Tibial nerve (tissue), 4 donors: Measurements from ENCODE around the gene MAML3. TPM values are rescaled to one million over a fixed set of nuclear protein-coding genes. Genes with fewer than 3 reads are reported as not detected.

Experiments
- DNase-seq, 2 donors: peaks; one replicate each; pipeline ENCODE4 v3.0.0-alpha.2; 2019; ENCODE audit warnings: low spot score in 2 of 2
- H3K27ac ChIP-seq, 4 donors: fragments of 200-600 bp; sonication (generic) in 3 of 4; one replicate each; pipeline ENCODE4 v1.5.1; 2017 to 2019; ENCODE audit warnings: mild to moderate bottlenecking in 1 of 4
- H3K27me3 ChIP-seq, 2 donors: fragments of 200-600 bp; sonication (generic) in 1 of 2; one replicate each; pipeline versions ENCODE4 v1.5.1 to v1.6.0; 2017 to 2019
- H3K36me3 ChIP-seq, 3 donors: fragments of 200-600 bp; sonication (generic); one replicate each; pipeline ENCODE4 v1.5.1; 2018 to 2019
- H3K4me1 ChIP-seq, 4 donors: fragments of 200-600 bp; sonication (generic) in 3 of 4; one replicate each; pipeline ENCODE4 v1.5.1; 2017 to 2019
- H3K4me3 ChIP-seq, 4 donors: fragments of 200-600 bp; sonication (generic) in 3 of 4; one replicate each; pipeline ENCODE4 v1.5.1; 2017 to 2019; ENCODE audit warnings: mild to moderate bottlenecking in 1 of 4, moderate library complexity in 1 of 4
- H3K9me3 ChIP-seq, 4 donors: fragments of 200-600 bp; sonication (generic) in 3 of 4; one replicate each; pipeline ENCODE4 v1.5.1; 2017 to 2019
- CTCF ChIP-seq, 5 experiments: fragments of 200-600 bp in 3 of 5; fragments of 450-650 bp in 2 of 5; sonication (generic) in 3 of 5; IDR thresholded peaks; one replicate each; pipeline ENCODE4 v1.5.1; 2016 to 2019; ENCODE audit warnings: antibody characterized with exemption in 5 of 5, mild to moderate bottlenecking in 3 of 5, moderate library complexity in 2 of 5
- EP300 ChIP-seq, 2 donors: sonication (generic); formaldehyde crosslinking; IDR thresholded peaks; one replicate each; pipeline ENCODE4 v1.6.1; 2017; ENCODE audit warnings: antibody characterized with exemption in 2 of 2, mild to moderate bottlenecking in 1 of 2
- POLR2A ChIP-seq, 2 donors: fragments of 450-650 bp; IDR thresholded peaks; one replicate each; pipeline ENCODE4 v1.6.1; 2017; ENCODE audit warnings: antibody characterized with exemption in 2 of 2, mild to moderate bottlenecking in 2 of 2, moderate library complexity in 2 of 2
- WGBS, 2 donors: methylation state at CpG; one replicate each; pipeline ENCODE4 v1.1.5; 2018; 5-methylcytosine and 5-hydroxymethylcytosine counted together
- total RNA-seq, 4 donors: library from RNA; depleted of rRNA; stranded (reverse); fragments of >200 nt; gene quantifications; one replicate each; pipeline ENCODE4 v1.1.0, GENCODE V29; 2016

Gene MAML3
- total RNA-seq, 4 donors from 2014 or later, result 8.6 to 10.5 (median 9.4) TPM

GRCh38 chr4:139762720-139763119 lies 391.3 kb downstream of the MAML3 start:
- H3K27me3 ChIP-seq, result no peaks in the 10 kb centered on the region
- WGBS, 2 donors, result 22 to 23% methylated on average over 5 of the region's 5 CpGs
- no peak overlapping the region for H3K4me3 ChIP-seq
- H3K36me3 ChIP-seq, result no peaks in the 10 kb centered on the region
- H3K9me3 ChIP-seq, result no peaks in the 10 kb centered on the region
- no peak for DNase-seq
- peaks cover 0 to 34% (median 9%) of the 10 kb centered on the region in 4 donors for H3K4me1 ChIP-seq
- H3K27ac ChIP-seq, result peak overlapping the region in 2 of 4 donors; percentile 18 to 45
- no peak for TF ChIP-seq EP300 (IDR thresholded peaks at IDR 0.05)
- TF ChIP-seq POLR2A (IDR thresholded peaks at IDR 0.05), result no peak

DNA sequence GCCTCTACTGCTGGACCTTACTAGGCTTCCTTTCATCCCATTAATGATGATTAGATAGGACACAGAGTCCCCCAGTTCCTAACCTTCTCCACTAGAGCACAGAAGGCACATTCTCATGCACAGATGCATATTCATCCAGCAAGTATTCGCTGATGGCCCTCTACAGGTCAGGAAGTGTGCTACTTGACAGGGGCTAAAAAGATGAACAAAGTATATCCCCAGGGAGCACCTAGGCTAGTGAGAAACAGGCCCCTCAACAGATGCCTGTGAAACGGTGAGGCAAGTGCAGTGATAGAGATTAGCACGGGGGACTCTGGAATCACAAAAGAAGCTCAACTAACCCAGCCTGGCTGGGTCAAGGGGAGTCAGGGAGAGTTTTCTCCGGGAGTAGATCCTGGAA lies 392.5 kb downstream of the MAML3 start:
- H3K4me3 ChIP-seq, result no peak overlapping the region
- no peak overlapping the region for H3K27ac ChIP-seq
- H3K9me3 ChIP-seq, result no peaks in the 10 kb centered on the region
- H3K36me3 ChIP-seq, result no peaks in the 10 kb centered on the region
- no peak for DNase-seq
- peaks cover 0 to 34% (median 9%) of the 10 kb centered on the region in 4 donors for H3K4me1 ChIP-seq
- TF ChIP-seq POLR2A (IDR thresholded peaks at IDR 0.05) (no peak), EP300 (IDR thresholded peaks at IDR 0.05) (no peak), CTCF (IDR thresholded peaks at IDR 0.05) (no peak)
- WGBS, 2 donors, result 52 to 66% methylated on average over 4 of the region's 4 CpGs
- no peaks in the 10 kb centered on the region for H3K27me3 ChIP-seq

GRCh38 chr4:139760567-139760966 lies 393.4 kb downstream of the MAML3 start:
- no peak for DNase-seq
- Histone ChIP-seq H3K27me3 (no peaks in the 10 kb centered on the region), H3K4me3 (no peak overlapping the region), H3K36me3 (no peaks in the 10 kb centered on the region), H3K9me3 (no peaks in the 10 kb centered on the region), H3K27ac (no peak overlapping the region), H3K4me1 (peaks cover 0 to 34% (median 9%) of the 10 kb centered on the region in 4 donors)
- 76 to 85% methylated on average over 4 of the region's 4 CpGs for WGBS, 2 donors
- no peak for TF ChIP-seq CTCF (IDR thresholded peaks at IDR 0.05)
- no peak for TF ChIP-seq POLR2A (IDR thresholded peaks at IDR 0.05)
- no peak for TF ChIP-seq EP300 (IDR thresholded peaks at IDR 0.05)

DNA sequence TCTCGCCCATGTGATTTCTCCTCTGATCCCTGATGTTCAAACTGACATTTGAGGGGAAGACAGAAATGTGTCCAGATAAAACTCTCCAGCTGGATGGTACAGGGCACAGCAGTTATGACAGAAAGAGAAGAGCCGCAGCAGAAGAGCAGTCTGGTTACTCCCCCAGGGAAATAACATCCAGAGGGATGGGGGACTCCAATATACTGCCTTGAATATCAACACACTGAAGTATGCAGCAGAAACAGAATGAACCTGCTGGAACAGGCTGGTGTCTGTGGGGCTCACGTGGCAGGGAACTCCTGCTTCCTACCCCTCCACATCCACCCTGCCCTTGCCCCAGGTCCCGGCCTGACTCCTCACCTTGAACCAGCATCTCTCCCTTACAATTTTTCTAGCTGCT lies 394.9 kb downstream of the MAML3 start:
- Histone ChIP-seq H3K9me3 (no peaks in the 10 kb centered on the region), H3K4me1 (peaks cover 0 to 27% (median 7%) of the 10 kb centered on the region in 4 donors), H3K4me3 (no peak overlapping the region), H3K27me3 (no peaks in the 10 kb centered on the region), H3K36me3 (no peaks in the 10 kb centered on the region), H3K27ac (no peak overlapping the region)
- 96 to 98% methylated on average over 4 of the region's 4 CpGs for WGBS, 2 donors
- TF ChIP-seq EP300 (IDR thresholded peaks at IDR 0.05) (no peak), POLR2A (IDR thresholded peaks at IDR 0.05) (no peak), CTCF (IDR thresholded peaks at IDR 0.05) (no peak)
- DNase-seq, result no peak

GRCh38 chr4:139756391-139757180 lies 397.4 kb downstream of the MAML3 start:
- no peak for DNase-seq
- Histone ChIP-seq H3K27me3 (no peaks in the 10 kb centered on the region), H3K9me3 (no peaks in the 10 kb centered on the region), H3K27ac (no peak overlapping the region), H3K4me3 (no peak overlapping the region), H3K4me1 (peaks cover 0 to 4% (median 0%) of the 10 kb centered on the region in 4 donors), H3K36me3 (no peaks in the 10 kb centered on the region)
- TF ChIP-seq EP300 (IDR thresholded peaks at IDR 0.05) (no peak), POLR2A (IDR thresholded peaks at IDR 0.05) (no peak), CTCF (IDR thresholded peaks at IDR 0.05) (no peak)
- WGBS, 2 donors, result 88 to 90% methylated on average over 10 of the region's 10 CpGs
